NCI-H226 (cell line): Measurements from ENCODE around the gene SETD3.

Source experiments
- DNase-seq: peaks from one replicate; pipeline ENCODE4 v3.0.0-alpha.2; 2015

SETD3 gene

DNA sequence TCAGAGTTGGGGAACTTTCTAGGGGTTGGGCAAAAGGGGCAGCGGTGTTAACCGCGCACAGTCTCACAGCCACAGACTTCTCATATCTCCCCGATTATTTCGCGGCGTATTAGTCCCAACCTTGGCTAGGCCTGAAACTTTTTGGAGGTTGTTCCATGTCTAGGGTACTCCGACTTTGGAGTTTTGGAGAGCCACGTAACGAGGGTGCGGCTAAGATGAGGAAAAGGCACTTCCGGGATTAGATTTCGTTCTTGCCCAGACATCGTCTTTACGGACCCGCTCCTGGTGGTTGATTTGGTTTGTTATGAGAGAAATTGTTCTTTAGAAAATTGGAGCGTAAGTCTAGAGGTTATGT, 1.1 kb upstream of the SETD3 start:
- DNase-seq, result no peak

GRCh38 chr14:99480917-99481744, 472 bp upstream of the SETD3 start, which contains the start of gene CCNK:
CCNK (plus strand) TSS chr14:99481409; CDS start chr14:99492678, 11,269 bp downstream.
- peak; percentile 98 for DNase-seq

DNA sequence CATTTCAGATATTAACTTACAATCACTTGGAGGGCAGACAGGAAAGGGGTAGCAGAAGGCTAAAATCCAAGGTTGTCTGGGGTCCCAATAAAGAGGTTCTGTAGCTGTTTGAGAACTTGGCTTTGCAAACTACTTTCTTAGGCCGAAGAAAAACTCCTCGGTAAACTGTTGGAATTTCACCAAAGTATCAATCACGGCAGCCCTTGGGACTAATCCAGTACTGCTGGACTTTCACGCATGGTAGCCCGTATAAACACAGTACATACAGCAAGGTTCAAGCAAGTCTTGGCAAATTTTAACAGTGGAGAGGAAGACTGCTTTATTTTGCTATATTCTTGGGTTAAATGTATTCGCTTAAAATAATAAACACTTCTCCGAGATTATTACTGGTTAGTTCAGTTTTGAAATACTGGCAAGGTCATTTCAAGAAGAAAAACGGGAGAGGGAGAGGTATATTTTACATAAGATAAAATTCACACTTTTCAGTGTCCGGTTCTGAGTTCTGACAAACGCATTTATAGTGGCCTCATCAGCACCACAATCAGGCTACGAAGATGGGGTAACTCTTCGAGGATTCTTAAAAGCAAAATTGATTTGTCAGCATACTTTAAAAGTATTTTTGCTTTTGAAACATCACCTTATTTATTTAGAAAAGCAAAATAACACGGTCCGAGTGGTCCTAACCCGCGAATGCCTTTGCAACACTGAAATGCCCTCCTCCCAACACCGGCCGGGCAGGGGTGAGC, 1.3 kb downstream of the SETD3 start:
- DNase-seq, result no peak

DNA sequence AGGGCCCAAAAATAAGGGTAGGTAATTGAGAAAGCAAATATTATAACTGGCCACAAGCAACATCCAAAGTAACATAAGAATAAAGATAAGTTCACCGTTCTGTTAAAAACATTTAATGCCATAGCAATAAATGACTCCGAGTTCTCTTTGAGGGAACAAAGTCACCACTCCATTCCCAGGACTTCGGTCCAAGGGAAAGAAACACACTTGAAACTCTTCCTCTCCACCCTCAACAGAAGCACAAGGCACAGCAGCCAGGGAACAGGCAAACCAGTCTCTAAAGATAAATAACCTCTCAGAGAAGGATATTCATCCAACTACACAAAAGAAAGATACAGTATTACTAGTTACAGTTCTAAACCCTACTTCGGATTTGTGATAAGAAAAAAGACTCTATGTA, 2.5 kb downstream of the SETD3 start:
- no peak for DNase-seq

GRCh38 chr14:99476864-99477263, 3.8 kb downstream of the SETD3 start:
- peak; percentile 20 for DNase-seq

DNA sequence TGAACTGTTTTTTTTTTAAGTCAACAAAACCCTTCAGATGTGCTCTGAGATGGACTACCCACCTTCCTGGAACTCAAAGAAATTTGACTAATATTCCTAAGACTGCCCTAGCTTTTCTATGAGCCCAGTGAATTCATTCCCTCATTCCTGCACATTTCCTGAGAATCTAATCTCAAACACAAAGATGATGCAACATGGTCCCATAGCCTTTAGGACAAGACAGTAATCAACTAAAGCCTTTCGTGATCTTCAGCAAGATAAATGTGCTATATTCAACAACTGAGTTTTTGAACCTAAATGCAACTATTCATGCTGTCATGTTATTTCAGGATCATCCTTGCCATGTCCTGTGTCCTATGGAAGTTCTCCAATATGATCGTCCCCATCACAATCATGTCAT, 5.0 kb downstream of the SETD3 start:
- DNase-seq, result no peak

GRCh38 chr14:99475179-99475578, 5.5 kb downstream of the SETD3 start:
- DNase-seq, result no peak

GRCh38 chr14:99473458-99473857, 7.2 kb downstream of the SETD3 start:
- no peak for DNase-seq

DNA sequence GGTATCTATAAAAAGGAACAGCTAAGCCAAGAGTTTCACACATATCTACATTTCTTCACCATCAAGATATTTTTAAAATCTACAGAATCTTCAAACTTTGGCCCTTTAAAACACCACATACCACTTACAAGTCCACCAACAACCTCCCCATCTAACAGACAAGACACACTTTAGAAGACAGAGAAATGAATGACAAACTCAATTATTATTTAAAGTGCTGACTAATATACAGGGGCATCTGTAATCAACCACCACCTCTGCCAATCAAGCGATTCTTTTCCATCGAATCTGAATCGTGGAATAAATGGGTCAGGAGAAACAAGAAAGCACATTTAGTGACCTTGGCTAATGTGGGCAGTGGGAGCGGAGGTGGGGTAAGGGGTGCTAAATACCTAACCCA, 7.7 kb downstream of the SETD3 start:
- DNase-seq, result no peak

GRCh38 chr14:99471731-99472130, 8.9 kb downstream of the SETD3 start:
- no peak for DNase-seq

DNA sequence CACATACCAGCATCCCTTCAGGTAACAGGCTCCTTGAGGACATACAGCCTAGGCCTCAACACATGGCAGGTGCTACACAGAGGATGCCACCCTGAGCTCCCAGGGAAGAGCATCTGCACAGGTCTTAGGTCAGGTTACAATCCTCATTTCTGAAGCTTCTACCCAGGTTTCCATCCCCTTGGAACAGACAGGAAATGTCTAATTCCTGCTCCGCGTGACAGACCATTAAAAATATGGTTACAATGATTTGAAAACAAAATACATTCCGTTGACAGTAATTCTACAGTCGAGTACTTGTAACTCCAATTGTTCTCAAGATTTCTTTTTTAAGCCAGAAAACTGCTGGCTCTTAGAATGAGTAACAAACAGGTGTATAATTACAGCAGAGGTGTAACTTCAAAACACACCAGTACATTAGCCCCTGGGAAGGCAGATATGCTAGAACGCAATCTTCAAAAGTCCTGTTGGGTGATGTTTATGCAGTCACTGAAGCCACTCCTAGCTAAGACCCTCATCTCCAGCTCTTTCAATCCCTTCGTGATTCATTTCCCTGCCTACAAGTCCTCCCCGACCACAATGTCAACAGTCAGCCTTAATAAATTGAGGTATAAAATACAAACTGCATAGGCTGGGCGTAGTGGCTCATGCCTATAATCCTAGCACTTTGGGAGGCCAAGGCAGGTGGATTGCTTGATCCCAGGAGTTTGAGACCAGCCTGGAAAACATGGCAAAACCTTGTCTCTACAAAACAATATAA, 11.6 kb downstream of the SETD3 start:
- DNase-seq, result no peak

DNA sequence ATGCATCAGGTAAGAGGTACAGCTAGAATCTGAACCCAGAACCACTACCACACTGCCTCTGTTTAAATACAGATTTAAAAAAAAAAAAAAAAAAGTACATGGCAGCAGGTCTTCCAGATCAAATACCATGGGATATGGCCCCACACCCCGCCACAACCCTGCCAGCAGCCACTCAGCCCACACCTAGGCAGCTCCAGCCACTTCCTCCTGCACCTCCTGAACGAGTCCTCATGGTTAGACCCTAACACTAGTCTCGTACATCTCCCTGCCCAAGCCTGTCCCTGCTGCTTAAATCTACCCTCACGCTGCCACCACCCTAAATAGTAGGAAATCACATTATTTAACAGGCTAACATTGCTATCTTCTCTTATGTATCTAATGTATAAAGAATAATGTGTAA, 12.6 kb downstream of the SETD3 start:
- DNase-seq, result no peak

- no peak for DNase-seq
Observed at GRCh38 chr14:99467336-99468078, 13.2 kb downstream of the SETD3 start.

- no peak for DNase-seq
Observed at GRCh38 chr14:99466758-99467157, 13.9 kb downstream of the SETD3 start.

DNA sequence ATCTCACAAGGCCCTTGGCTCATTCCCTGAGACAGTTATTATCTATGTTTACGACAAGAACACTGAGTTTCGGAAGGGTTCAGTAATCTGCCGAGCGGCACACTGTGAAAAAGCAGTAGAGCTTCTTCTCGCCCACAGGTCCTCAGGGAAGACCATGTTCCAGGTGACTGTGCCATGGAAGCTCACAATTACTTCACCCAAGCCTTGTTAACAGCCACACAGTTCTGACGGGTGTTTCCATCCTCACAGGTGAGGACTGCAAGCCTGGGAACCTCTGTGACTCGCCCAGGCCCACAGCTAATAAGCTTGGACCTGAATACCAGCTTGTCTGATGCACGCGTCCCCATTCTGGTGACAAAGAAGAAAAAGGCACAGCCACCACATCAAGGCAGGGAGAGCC, 15.4 kb downstream of the SETD3 start:
- DNase-seq, result no peak

DNA sequence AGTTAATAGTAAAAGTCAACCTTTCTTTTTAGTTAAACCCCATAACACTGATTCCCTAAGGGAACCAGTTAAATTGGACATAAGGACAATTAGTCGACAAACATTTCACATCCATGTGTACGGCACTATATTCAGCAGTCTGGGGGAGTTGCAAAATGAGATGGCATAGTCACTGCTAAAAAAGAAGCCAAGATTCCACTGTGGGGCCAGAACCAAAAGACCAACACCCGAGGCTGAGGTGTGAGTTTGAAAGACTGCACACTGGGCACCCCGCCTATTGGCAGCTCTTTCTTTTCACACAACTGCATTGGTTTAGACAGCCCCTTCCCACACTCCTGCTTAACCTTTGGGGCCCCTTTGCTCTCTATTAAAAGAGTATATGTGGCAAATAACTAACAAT, 16.7 kb downstream of the SETD3 start:
- DNase-seq, result no peak

DNA sequence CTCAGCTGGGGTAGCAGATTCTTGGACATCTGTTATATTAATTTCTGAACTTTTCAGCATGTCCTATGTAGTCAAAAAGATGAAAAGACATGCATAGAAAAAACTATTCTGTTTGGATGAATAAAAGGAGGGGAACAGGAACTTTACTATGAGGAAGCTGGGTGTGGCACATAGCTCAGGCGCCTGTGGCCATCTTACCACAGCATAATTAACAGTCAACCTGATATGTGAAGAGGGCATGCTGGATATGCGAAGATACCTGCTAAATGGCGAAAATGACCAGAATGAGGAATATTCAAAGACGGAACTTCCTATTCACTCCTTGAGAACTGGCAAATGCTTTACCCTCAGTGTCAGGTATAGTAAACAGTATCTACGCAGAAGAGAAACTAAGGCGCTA, 18.4 kb downstream of the SETD3 start:
- DNase-seq, result no peak

- no peak for DNase-seq
Observed at GRCh38 chr14:99461411-99462085, 19.1 kb downstream of the SETD3 start.

GRCh38 chr14:99460793-99461192, 19.9 kb downstream of the SETD3 start:
- DNase-seq, result peak; percentile 32

DNA sequence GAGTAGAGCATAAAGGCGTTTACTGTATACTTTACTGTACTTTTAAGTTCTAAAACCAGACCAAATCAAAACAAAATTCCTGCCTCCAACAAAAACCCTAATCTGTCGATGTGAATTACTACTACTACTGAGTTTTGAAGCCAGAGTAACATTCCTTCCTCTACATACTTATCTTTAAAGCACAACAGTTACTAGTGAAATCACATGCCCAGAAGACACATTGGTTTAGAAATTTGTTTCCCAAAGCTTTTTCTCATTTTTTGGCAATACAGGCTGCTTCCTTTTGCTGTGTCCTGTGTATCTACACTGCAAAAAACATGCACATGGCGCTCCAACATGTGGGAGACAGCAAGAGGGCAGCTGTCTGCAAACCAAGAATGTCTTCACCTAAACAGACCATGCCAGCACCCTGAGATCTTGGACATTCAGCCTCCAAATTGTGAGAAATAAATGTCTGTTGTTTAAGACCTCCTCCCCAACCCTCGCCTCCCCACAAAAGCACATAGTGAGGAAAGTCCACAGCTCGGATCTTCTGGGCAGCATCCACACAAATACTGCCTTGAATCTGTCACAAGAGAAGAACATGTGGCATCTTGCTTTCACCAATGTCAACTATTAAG, 21.1 kb downstream of the SETD3 start:
- no peak for DNase-seq

DNA sequence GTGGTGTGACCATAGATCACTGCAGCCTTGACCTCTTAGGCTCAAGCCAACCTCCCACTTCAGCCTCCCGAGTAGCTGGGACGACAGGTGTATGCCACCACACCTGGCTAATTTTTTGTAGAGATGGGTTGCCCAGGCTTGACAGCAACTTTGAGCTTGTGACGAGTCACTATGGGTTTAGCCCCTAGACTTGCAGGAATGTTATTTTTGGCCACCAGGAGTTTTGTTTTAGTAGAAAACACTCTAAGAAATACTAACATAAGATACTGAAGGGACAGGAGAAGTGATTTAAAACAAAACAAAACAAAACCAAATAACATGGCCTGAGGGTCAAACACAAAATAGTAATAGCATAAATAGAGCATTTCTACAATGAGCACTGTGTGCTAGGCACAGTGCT, 26.4 kb downstream of the SETD3 start:
- DNase-seq, result no peak

DNA sequence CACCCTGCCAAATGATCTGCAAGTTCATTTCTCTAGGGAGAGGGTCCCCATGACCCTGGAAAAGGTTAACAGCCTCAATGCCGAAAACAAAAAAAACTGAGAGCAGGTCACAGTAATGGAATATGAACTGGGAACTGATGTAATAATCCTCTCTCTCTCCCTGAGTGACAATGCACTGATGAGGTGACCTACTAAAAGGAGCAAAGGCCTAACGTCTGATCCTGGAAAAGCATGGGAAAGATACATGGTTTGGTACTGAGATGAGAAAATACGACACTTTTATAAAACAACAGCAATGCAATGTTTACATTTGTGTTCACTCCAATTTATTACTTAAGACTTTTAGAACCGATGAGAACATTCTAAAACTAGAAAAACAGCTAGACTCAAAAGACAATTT, 27.7 kb downstream of the SETD3 start:
- DNase-seq, result no peak
